DND-41 (cell line): ENCODE measurements around the gene MGAT5.

Experiments
- CTCF ChIP-seq: IDR thresholded peaks from 2 replicates; pipeline ENCODE4 v1.5.1; 2012; ENCODE audit warnings: borderline replicate concordance, low read length, moderate library complexity, mild to moderate bottlenecking; ENCODE audit not compliant: poor library complexity, severe bottlenecking; ENCODE audit errors: extremely low read depth
- EZH2 ChIP-seq: IDR thresholded peaks from 3 replicates; pipeline ENCODE4 v1.6.1; 2012; ENCODE audit warnings: borderline replicate concordance, low read depth, mild to moderate bottlenecking, moderate library complexity, low read length, inconsistent platforms; ENCODE audit not compliant: severe bottlenecking

DNA sequence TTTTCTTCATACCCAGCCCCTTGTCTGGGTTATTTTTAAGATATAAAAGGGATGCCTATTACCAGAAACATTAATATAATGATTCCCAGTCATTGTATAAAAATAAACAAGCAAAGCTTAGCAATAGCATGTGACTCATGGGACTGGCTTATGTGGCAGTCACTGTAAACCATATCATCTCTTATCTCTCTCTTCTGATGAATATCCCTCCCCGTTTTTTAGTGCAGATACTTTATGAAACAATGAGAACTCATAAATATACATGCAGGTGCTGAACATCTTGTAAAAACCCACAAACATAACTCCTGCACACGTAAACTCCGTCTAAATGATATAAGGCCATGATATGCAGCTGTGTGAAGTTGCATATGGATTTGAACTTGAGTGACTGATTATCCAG, 154.9 kb downstream of the MGAT5 start:
- TF ChIP-seq CTCF (no peak), EZH2 (no peak)
